Lung (tissue), 12 donors: Measurements from ENCODE around the gene EMP3. TPM values are rescaled to one million over a fixed set of nuclear protein-coding genes. Genes with fewer than 3 reads are reported as not detected.

Experiments
- ATAC-seq: fragments of 200-7000 bp; cut with Tn5 transposase; one replicate; pipeline ENCODE4 v1.9.1; 2020; ENCODE audit warnings: moderate number of reproducible peaks; ENCODE audit not compliant: insufficient read depth, low FRiP score
- DNase-seq, 3 donors: peaks; one replicate each; pipeline ENCODE4 v3.0.0-alpha.2; 2013 to 2017
- H3K27ac ChIP-seq, 2 donors: one replicate each; pipeline ENCODE4 v1.5.1; 2013; ENCODE audit warnings: mild to moderate bottlenecking in 2 of 2, moderate library complexity in 2 of 2, control low read depth in 1 of 2, inconsistent platforms in 1 of 2, low read depth in 1 of 2, low read length in 1 of 2
- H3K27me3 ChIP-seq, 3 donors: one replicate each; pipeline ENCODE4 v1.5.1; 2013; ENCODE audit warnings: low read length in 2 of 3; ENCODE audit not compliant: control insufficient read depth in 3 of 3, insufficient read depth in 3 of 3
- H3K36me3 ChIP-seq, 4 donors: one replicate each; pipeline ENCODE4 v1.5.1; 2013; ENCODE audit warnings: low read length in 4 of 4, mild to moderate bottlenecking in 1 of 4, moderate library complexity in 1 of 4; ENCODE audit not compliant: control insufficient read depth in 4 of 4, insufficient read depth in 4 of 4
- H3K4me1 ChIP-seq, 5 donors: one replicate each; pipeline ENCODE4 v1.5.1; 2013; ENCODE audit warnings: low read length in 5 of 5, mild to moderate bottlenecking in 2 of 5, moderate library complexity in 1 of 5; ENCODE audit not compliant: control insufficient read depth in 5 of 5, insufficient read depth in 5 of 5
- H3K4me3 ChIP-seq: one replicate; pipeline ENCODE4 v1.5.1; 2013; ENCODE audit warnings: mild to moderate bottlenecking, control low read depth, moderate library complexity
- H3K9ac ChIP-seq, 2 donors: one replicate each; pipeline ENCODE4 v1.5.1; 2013; ENCODE audit warnings: low read length in 2 of 2, control low read depth in 1 of 2; ENCODE audit not compliant: insufficient read depth in 1 of 2
- H3K9me3 ChIP-seq, 4 donors: one replicate each; pipeline ENCODE4 v1.5.1; 2013; ENCODE audit warnings: low read length in 3 of 4, mild to moderate bottlenecking in 1 of 4, moderate library complexity in 1 of 4; ENCODE audit not compliant: control insufficient read depth in 4 of 4, insufficient read depth in 3 of 4
- CTCF ChIP-seq: IDR thresholded peaks from 2 replicates; pipeline ENCODE4 v1.5.1; 2012; ENCODE audit warnings: mild to moderate bottlenecking; ENCODE audit errors: control extremely low read depth, extremely low read depth
- WGBS, 2 donors: extraction: QIAGEN DNeasy Blood & Tissue Kit; methylation state at CpG; one replicate each; pipeline ENCODE4 v1.1.7; 2013; 5-methylcytosine and 5-hydroxymethylcytosine counted together
- polyA plus RNA-seq, 2 donors: library from polyadenylated mRNA; stranded (reverse); fragments of 200-250 nt; gene quantifications; one replicate each; pipeline ENCODE4 v1.2.1, GENCODE V29; 2013
- total RNA-seq, 2 donors: library from RNA; depleted of rRNA in 1 of 2; stranded (reverse); fragments of >200 nt in 1 of 2; gene quantifications; one replicate each; pipeline ENCODE4 v1.2.1, GENCODE V29; 2014 to 2021
- donor health status: control.
- donor health status: control.
- donor health status: Bipolar disorder and iron deficiency.
- donor health status: healthy.
- donor health status: DM: yes; HTN: yes; CAD: no.

EMP3 gene
- total and polyA plus RNA-seq, 4 donors = 36.9 to 276 (median 223) TPM

- no peaks in the 10 kb centered on the region for H3K9me3 ChIP-seq
- no peaks in the 10 kb centered on the region for H3K36me3 ChIP-seq
- peak overlapping the region in 1 of 2 donors; percentile 77 for H3K27ac ChIP-seq
- peak; percentile 35 for ATAC-seq
- TF ChIP-seq CTCF = peak; percentile 88
- H3K27me3 ChIP-seq = no peaks in the 10 kb centered on the region
- H3K4me3 ChIP-seq = no peak overlapping the region
- peak; percentile 71 to 82 (median 79) for DNase-seq
- 27 to 40% methylated on average over 16 of the region's 16 CpGs for WGBS, 2 donors
- H3K9ac ChIP-seq = no peak overlapping the region
- H3K4me1 ChIP-seq = peaks cover 3 to 28% (median 8%) of the 10 kb centered on the region in 5 donors
Observed at GRCh38 chr19:48319647-48320541, 5.5 kb upstream of the EMP3 start.

- Histone ChIP-seq H3K36me3 (no peaks in the 10 kb centered on the region), H3K27ac (peak overlapping the region; percentile 94 to 95), H3K9me3 (no peaks in the 10 kb centered on the region), H3K4me3 (peak overlapping the region; percentile 32), H3K4me1 (peaks cover 3 to 38% (median 8%) of the 10 kb centered on the region in 5 donors), H3K27me3 (no peaks in the 10 kb centered on the region), H3K9ac (peak overlapping the region; percentile 52 to 93)
- ATAC-seq (peak; percentile 84), DNase-seq (peak; percentile 96 to 98 (median 96))
- WGBS, 2 donors = 1% methylated on average over 22 of the region's 22 CpGs
- no peak for TF ChIP-seq CTCF
Observed at GRCh38 chr19:48321372-48321621, 4.1 kb upstream of the EMP3 start.

GRCh38 chr19:48321622-48322591 lies 3.4 kb upstream of the EMP3 start:
- Histone ChIP-seq H3K27ac (peak overlapping the region; percentile 94 to 95), H3K9ac (peak overlapping the region; percentile 91 to 93), H3K27me3 (no peaks in the 10 kb centered on the region), H3K36me3 (no peaks in the 10 kb centered on the region), H3K9me3 (no peaks in the 10 kb centered on the region), H3K4me3 (peak overlapping the region; percentile 36), H3K4me1 (peaks cover 3 to 38% (median 8%) of the 10 kb centered on the region in 5 donors)
- 1% methylated on average over 61 to 63 of the region's 63 CpGs for WGBS, 2 donors
- peak; percentile 99 for DNase-seq
- peak; percentile 86 for ATAC-seq
- no peak for TF ChIP-seq CTCF
